Duodenal mucosa (tissue), 2 donors: Measurements from ENCODE around the gene KRTAP4-5.
"Not testable (repeated sequence)": the region's sequence is repeated elsewhere in the genome, so short reads cannot be mapped to it uniquely, and the experiment has no call there.

Source experiments
- H3K27ac ChIP-seq: one replicate; pipeline ENCODE4 v1.7.0; 2013; ENCODE audit warnings: low read depth, low read length
- H3K27me3 ChIP-seq, 2 donors: one replicate each; pipeline ENCODE4 v1.7.0; 2013; ENCODE audit warnings: low read length in 2 of 2, control low read depth in 1 of 2; ENCODE audit not compliant: insufficient read depth in 2 of 2, control insufficient read depth in 1 of 2
- H3K36me3 ChIP-seq, 2 donors: one replicate each; pipeline ENCODE4 v1.7.0; 2013; ENCODE audit warnings: low read length in 2 of 2, control low read depth in 1 of 2; ENCODE audit not compliant: insufficient read depth in 2 of 2, control insufficient read depth in 1 of 2
- H3K4me1 ChIP-seq, 2 donors: one replicate each; pipeline ENCODE4 v1.7.0; 2013; ENCODE audit warnings: low read length in 2 of 2, control low read depth in 1 of 2; ENCODE audit not compliant: insufficient read depth in 2 of 2, control insufficient read depth in 1 of 2
- H3K4me3 ChIP-seq, 2 donors: one replicate each; pipeline ENCODE4 v1.7.0; 2013; ENCODE audit warnings: low read length in 2 of 2, low read depth in 1 of 2
- H3K9ac ChIP-seq, 2 donors: one replicate each; pipeline ENCODE4 v1.7.0; 2013; ENCODE audit warnings: low read length in 2 of 2, low read depth in 1 of 2
- H3K9me3 ChIP-seq, 2 donors: one replicate each; pipeline ENCODE4 v1.7.0; 2013; ENCODE audit warnings: low read length in 2 of 2, control low read depth in 1 of 2; ENCODE audit not compliant: control insufficient read depth in 1 of 2

The KRTAP4-5 gene

GRCh38 chr17:41111151-41111885, 38.3 kb downstream of the KRTAP4-5 start:
- no peaks in the 10 kb centered on the region for H3K36me3 ChIP-seq
- H3K27ac ChIP-seq = no peak overlapping the region
- no peaks in the 10 kb centered on the region for H3K9me3 ChIP-seq
- no peak overlapping the region for H3K4me3 ChIP-seq
- no peak overlapping the region for H3K9ac ChIP-seq
- H3K4me1 ChIP-seq = no peaks in the 10 kb centered on the region
- H3K27me3 ChIP-seq = peaks cover 0 to 8% of the 10 kb centered on the region in 2 donors

- H3K36me3 ChIP-seq, H3K4me3 ChIP-seq, H3K27me3 ChIP-seq, H3K27ac ChIP-seq, H3K9me3 ChIP-seq, H3K4me1 ChIP-seq, H3K9ac ChIP-seq: not testable (repeated sequence)
Measured at GRCh38 chr17:41108728-41109386, 40.8 kb downstream of the KRTAP4-5 start.

DNA sequence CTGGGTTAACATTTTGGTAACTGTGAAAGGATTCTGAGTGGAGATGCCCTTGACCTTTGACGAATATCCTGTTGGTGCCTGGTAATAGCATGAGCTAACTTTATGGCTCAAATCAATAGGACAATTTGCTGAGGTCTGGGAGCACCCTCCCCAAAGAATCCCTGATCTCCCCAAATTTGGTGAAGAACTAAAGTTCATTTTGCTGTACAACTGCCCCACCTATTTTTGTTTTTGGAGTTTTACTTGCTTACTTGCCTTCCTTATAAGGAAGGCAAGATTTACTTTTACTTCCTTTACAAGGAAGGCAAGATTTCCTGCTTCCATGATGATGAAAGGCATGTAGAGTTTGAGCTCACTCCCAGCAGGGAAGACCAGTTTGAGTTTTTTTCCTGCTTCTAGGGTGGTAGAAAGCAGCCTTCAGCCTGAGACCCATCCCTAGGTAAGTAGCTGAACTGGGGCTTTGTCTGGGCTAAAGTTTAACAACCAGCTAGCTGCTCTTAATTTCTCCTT, 41.6 kb downstream of the KRTAP4-5 start:
- Histone ChIP-seq H3K9me3 (no peaks in the 10 kb centered on the region), H3K27ac (no peak overlapping the region), H3K36me3 (no peaks in the 10 kb centered on the region), H3K4me3 (no peak overlapping the region), H3K4me1 (no peaks in the 10 kb centered on the region), H3K9ac (no peak overlapping the region), H3K27me3 (no peaks in the 10 kb centered on the region)

GRCh38 chr17:41105347-41105746, 44.3 kb downstream of the KRTAP4-5 start, which contains the start of gene KRTAP4-9:
Gene KRTAP4-9 (plus strand): TSS chr17:41105389. CDS start chr17:41105389, 0 bp downstream.
- H3K36me3 ChIP-seq, H3K4me1 ChIP-seq, H3K27ac ChIP-seq, H3K4me3 ChIP-seq, H3K27me3 ChIP-seq, H3K9me3 ChIP-seq, H3K9ac ChIP-seq: not testable (repeated sequence)

DNA sequence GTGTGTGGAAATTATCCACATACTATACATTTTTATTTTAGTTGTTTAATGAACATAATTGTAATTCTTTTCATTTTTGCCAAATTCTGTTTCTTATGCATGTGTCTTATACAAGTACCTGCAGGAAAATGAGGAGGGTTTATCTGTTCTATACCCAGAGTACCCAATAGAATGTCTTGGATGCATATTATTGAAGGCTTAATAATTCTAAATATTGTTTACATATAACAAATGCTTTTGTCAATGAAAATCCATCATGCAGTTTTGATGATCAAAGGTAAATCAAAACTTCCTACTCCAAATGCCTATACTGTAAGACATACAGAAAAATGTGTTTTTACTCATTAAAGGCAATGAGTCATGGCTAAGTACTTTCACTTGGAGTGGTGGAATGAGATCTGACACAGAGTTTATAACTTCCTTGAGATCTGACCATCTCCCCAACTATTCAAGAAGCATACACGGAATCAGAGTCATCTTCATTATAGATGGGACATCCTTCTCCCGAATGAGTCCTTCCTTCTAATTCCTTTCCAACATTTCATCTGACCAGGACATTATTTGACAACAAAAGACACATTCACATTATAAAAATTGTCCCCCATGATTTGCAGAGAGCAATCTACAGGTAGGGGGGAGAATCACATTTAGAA, 45.1 kb downstream of the KRTAP4-5 start:
- not testable (repeated sequence) for H3K27ac ChIP-seq, H3K9ac ChIP-seq, H3K4me1 ChIP-seq, H3K36me3 ChIP-seq, H3K9me3 ChIP-seq, H3K27me3 ChIP-seq, H3K4me3 ChIP-seq

- Histone ChIP-seq H3K4me1 (no peaks in the 10 kb centered on the region), H3K9ac (no peak overlapping the region), H3K36me3 (no peaks in the 10 kb centered on the region), H3K27ac (no peak overlapping the region), H3K27me3 (no peaks in the 10 kb centered on the region), H3K9me3 (no peaks in the 10 kb centered on the region), H3K4me3 (no peak overlapping the region)
Measured at GRCh38 chr17:41103896-41104295, 45.7 kb downstream of the KRTAP4-5 start.

- H3K27me3 ChIP-seq = no peaks in the 10 kb centered on the region
Measured at GRCh38 chr17:41101586-41102259, 47.9 kb downstream of the KRTAP4-5 start, which contains the start of gene KRTAP4-16. Gene KRTAP4-16 (minus strand): TSS chr17:41102209. CDS start chr17:41102209, 0 bp downstream.

DNA sequence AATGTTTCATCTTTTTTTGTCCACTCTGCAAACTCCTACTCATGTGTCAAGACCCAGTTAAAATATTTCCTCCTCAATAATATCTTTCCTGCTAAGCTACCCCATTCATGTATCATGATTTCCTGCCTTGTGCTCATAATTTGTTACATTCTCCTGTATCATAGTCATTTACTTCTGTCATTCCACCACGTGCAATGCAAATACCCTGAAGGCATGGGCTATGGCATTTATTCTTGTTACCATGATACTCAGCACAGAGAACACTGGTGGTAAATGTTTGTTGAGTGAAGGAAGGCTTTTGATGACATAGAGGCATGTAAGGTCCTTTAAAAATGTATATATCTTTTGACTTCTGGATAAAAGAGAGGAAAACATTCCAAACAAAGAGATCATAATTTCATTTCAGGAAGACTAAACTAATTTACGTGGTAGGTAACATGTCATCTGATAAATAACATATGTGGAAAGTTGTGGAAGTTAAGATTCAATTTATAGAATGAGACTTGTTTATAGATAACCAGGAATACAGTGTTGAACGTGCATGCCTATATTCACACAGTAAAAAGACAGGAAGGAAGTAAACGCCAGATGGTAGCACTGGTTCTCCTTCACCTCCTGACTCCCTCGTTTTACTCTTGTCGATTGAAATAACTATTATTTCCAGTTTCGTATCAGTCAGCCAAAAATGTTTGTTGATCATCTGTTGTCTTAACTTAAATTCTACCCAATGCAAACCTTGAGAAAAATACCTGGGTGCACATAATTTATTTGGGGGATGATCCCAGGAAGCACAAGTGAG, 49.7 kb downstream of the KRTAP4-5 start:
- H3K4me1 ChIP-seq, H3K4me3 ChIP-seq, H3K27me3 ChIP-seq, H3K9ac ChIP-seq, H3K36me3 ChIP-seq, H3K9me3 ChIP-seq, H3K27ac ChIP-seq: not testable (repeated sequence)

More at GRCh38 chr17:41101586-41102259, 47.9 kb downstream of the KRTAP4-5 start, which contains the start of gene KRTAP4-16:
- Histone ChIP-seq H3K4me1 (no peaks in the 10 kb centered on the region), H3K9me3 (no peaks in the 10 kb centered on the region), H3K36me3 (no peaks in the 10 kb centered on the region), H3K27ac (no peak within 1 kb of the TSS), H3K9ac (no peak within 1 kb of the TSS), H3K4me3 (no peak within 1 kb of the TSS)
